ENCODE results near the gene JAM3.

- TF ChIP-seq EZH2phosphoT487 (IDR thresholded peaks at IDR 0.05; ENCODE audit: borderline replicate concordance, low read depth) (no peak), USF1 (IDR thresholded peaks at IDR 0.05; ENCODE audit: borderline replicate concordance, low read depth) (no peak), CTCF (IDR thresholded peaks at IDR 0.05) (no peak), GABPA (IDR thresholded peaks at IDR 0.05; ENCODE audit: low read depth) (no peak), NRF1 (IDR thresholded peaks at IDR 0.05; ENCODE audit: low read depth, low read length) (no peak), CHD2 (IDR thresholded peaks at IDR 0.05; ENCODE audit: low read length, partially characterized antibody) (no peak), FOXM1 (IDR thresholded peaks at IDR 0.05; ENCODE audit: low read depth) (no peak), JUND (IDR thresholded peaks at IDR 0.05) (no peak), RFX5 (IDR thresholded peaks at IDR 0.05; ENCODE audit: low read length) (no peak), RCOR1 (IDR thresholded peaks at IDR 0.05; ENCODE audit: low read length) (no peak), TCF12 (IDR thresholded peaks at IDR 0.05) (no peak)
Observed at GRCh38 chr11:134052395-134052987, 16.4 kb upstream of the JAM3 start.
